Activated CD4-positive, alpha-beta T cell treated with anti-CD3 and anti-CD28 coated beads for 4 hours (primary cell): ENCODE data around the gene CAPN13.
A peak's percentile ranks its signal among the peaks of the same experiment; 100 is the strongest.

Source experiments
- DNase-seq, 2 donors: peaks; one replicate each; pipeline ENCODE4 v3.0.0-alpha.2; 2020

CAPN13 gene

GRCh38 chr2:30721668-30722647, 85.3 kb downstream of the CAPN13 start:
- no peak for DNase-seq

GRCh38 chr2:30721241-30721640, 86.0 kb downstream of the CAPN13 start:
- no peak for DNase-seq

GRCh38 chr2:30717081-30717650, 90.1 kb downstream of the CAPN13 start:
- no peak for DNase-seq

- no peak for DNase-seq
Observed at GRCh38 chr2:30716123-30716900, 90.9 kb downstream of the CAPN13 start.

GRCh38 chr2:30714811-30715709, 92.2 kb downstream of the CAPN13 start:
- no peak for DNase-seq

- no peak for DNase-seq
Observed at GRCh38 chr2:30713698-30714097, 93.5 kb downstream of the CAPN13 start.

- peak; percentile 76 to 92 for DNase-seq
Observed at GRCh38 chr2:30711646-30712085, 95.6 kb downstream of the CAPN13 start.

- DNase-seq = no peak
Observed at GRCh38 chr2:30710461-30710860, 96.8 kb downstream of the CAPN13 start.

GRCh38 chr2:30710016-30710415, 97.2 kb downstream of the CAPN13 start:
- no peak for DNase-seq

GRCh38 chr2:30709516-30709915, 97.7 kb downstream of the CAPN13 start:
- DNase-seq = no peak

GRCh38 chr2:30708491-30709290, 98.6 kb downstream of the CAPN13 start:
- DNase-seq = no peak

GRCh38 chr2:30707304-30707903, 99.8 kb downstream of the CAPN13 start:
- no peak for DNase-seq

GRCh38 chr2:30706534-30707303, 100.5 kb downstream of the CAPN13 start:
- peak; percentile 72 to 74 for DNase-seq

GRCh38 chr2:30705711-30706533, 101.3 kb downstream of the CAPN13 start:
- no peak for DNase-seq

- DNase-seq = no peak
Observed at GRCh38 chr2:30705056-30705455, 102.2 kb downstream of the CAPN13 start.

- DNase-seq = no peak
Observed at GRCh38 chr2:30704309-30705020, 102.8 kb downstream of the CAPN13 start.

GRCh38 chr2:30702694-30703093, 104.6 kb downstream of the CAPN13 start:
- no peak for DNase-seq

GRCh38 chr2:30701782-30702181, 105.5 kb downstream of the CAPN13 start:
- no peak for DNase-seq
